SK-N-SH (cell line): ENCODE results near the gene CEP120. TPM values are rescaled to one million over a fixed set of nuclear protein-coding genes. Genes with fewer than 3 reads are reported as not detected.

Experiments used
- CTCF ChIA-PET: fragments of 300-600, 350-600 bp; formaldehyde crosslinking; extraction: SDS; loops from one replicate; lab custom pipeline; 2021; lab: Yijun Ruan, JAX
- POLR2A ChIA-PET: fragments of 350-600 bp; sonication (Branson Sonifier 250); formaldehyde crosslinking; extraction: SDS; loops from one replicate; lab custom pipeline; 2020; ENCODE audit warnings: antibody characterized with exemption, inconsistent platforms; lab: Yijun Ruan, JAX
- DNase-seq: peaks from one replicate; pipeline ENCODE4 v3.0.0; 2012
- H2AFZ ChIP-seq: fragments of 200-600 bp; sonication (generic); 2 replicates; pipeline ENCODE4 v1.8.1; 2016; ENCODE audit warnings: antibody characterized with exemption, mild to moderate bottlenecking, low read depth
- H3F3A ChIP-seq: fragments of 200-600 bp; sonication (generic); replicated peaks from 2 replicates; pipeline ENCODE3; 2016; ENCODE audit warnings: antibody characterized with exemption, mild to moderate bottlenecking; ENCODE audit not compliant: insufficient read depth
- H3K27ac ChIP-seq, 2 experiments: fragments of 200-500 bp in 1 of 2; fragments of 200-600 bp in 1 of 2; sonication (Bioruptor generic) in 1 of 2; sonication (generic), shearing (Covaris generic) in 1 of 2; 2 replicates each; pipeline versions ENCODE4 v1.5.1 to v1.6.1; 2014 to 2016; ENCODE audit warnings: low read depth in 2 of 2, inconsistent platforms in 1 of 2, low read length in 1 of 2, mild to moderate bottlenecking in 1 of 2, mixed read lengths in 1 of 2
- H3K27me3 ChIP-seq: fragments of 200-600 bp; sonication (generic), shearing (Covaris generic); 2 replicates; pipeline ENCODE4 v1.6.1; 2016; ENCODE audit warnings: mixed run types; ENCODE audit not compliant: insufficient read depth
- H3K36me3 ChIP-seq, 2 experiments: fragments of 200-500 bp in 1 of 2; fragments of 200-600 bp in 1 of 2; sonication (Bioruptor generic) in 1 of 2; sonication (generic) in 1 of 2; replicated peaks in 1 of 2; 2 replicates each; pipeline versions ENCODE3 to v1.5.1; 2014 to 2016; ENCODE audit warnings: low read length in 1 of 2, mild to moderate bottlenecking in 1 of 2; ENCODE audit not compliant: insufficient read depth in 2 of 2, control insufficient read depth in 1 of 2
- H3K4me1 ChIP-seq, 2 experiments: fragments of 200-500 bp in 1 of 2; fragments of 200-600 bp in 1 of 2; sonication (Bioruptor generic) in 1 of 2; sonication (generic), shearing (Covaris generic) in 1 of 2; 2 replicates each; pipeline versions ENCODE4 v1.5.1 to v1.6.1; 2014 to 2016; ENCODE audit warnings: low read depth in 1 of 2, low read length in 1 of 2, mixed run types in 1 of 2; ENCODE audit not compliant: insufficient read depth in 2 of 2, control insufficient read depth in 1 of 2
- H3K4me2 ChIP-seq: fragments of 200-600 bp; sonication (generic), shearing (Covaris generic); 2 replicates; pipeline ENCODE4 v1.6.1; 2017; ENCODE audit warnings: mixed run types
- H3K4me3 ChIP-seq, 2 experiments: fragments of 200-500 bp in 1 of 2; fragments of 200-600 bp in 1 of 2; sonication (Bioruptor generic) in 1 of 2; sonication (generic), shearing (Covaris generic) in 1 of 2; 2 replicates each; pipeline versions ENCODE4 v1.5.1 to v1.8.1; 2014 to 2016; ENCODE audit warnings: low read depth in 2 of 2, inconsistent platforms in 1 of 2, low read length in 1 of 2, mild to moderate bottlenecking in 1 of 2, mixed read lengths in 1 of 2, moderate library complexity in 1 of 2
- H3K79me2 ChIP-seq: fragments of 200-600 bp; sonication (generic); 2 replicates; pipeline ENCODE4 v1.8.1; 2017; ENCODE audit warnings: mild to moderate bottlenecking; ENCODE audit not compliant: insufficient read depth
- H3K9ac ChIP-seq: fragments of 200-600 bp; sonication (generic); 2 replicates; pipeline ENCODE4 v1.6.1; 2017; ENCODE audit warnings: mixed run types
- H3K9me2 ChIP-seq: fragments of 200-600 bp; sonication (generic); 2 replicates; pipeline ENCODE4 v1.6.1; 2017; ENCODE audit warnings: mixed run types
- H3K9me3 ChIP-seq: fragments of 200-600 bp; sonication (generic); 2 replicates; pipeline ENCODE4 v1.6.1; 2017; ENCODE audit warnings: mixed run types, mild to moderate bottlenecking, moderate library complexity
- H4K20me1 ChIP-seq: fragments of 200-600 bp; sonication (generic); 2 replicates; pipeline ENCODE4 v1.6.1; 2017; ENCODE audit warnings: mild to moderate bottlenecking, mixed run types; ENCODE audit not compliant: insufficient read depth
- CHD2 ChIP-seq: fragments of 150-350 bp; IDR thresholded peaks from 2 replicates; pipeline ENCODE4 v1.6.1; 2018; ENCODE audit warnings: low read length; ENCODE audit not compliant: partially characterized antibody
- EP300 ChIP-seq, 2 experiments: IDR thresholded peaks; 2 replicates each; pipeline versions ENCODE4 v1.4.0 to v1.6.1; 2012; ENCODE audit warnings: borderline replicate concordance in 1 of 2, low read depth in 1 of 2, low read length in 1 of 2
- FOSL2 ChIP-seq: IDR thresholded peaks from 2 replicates; pipeline ENCODE4 v1.4.0; 2012; ENCODE audit warnings: low read depth, mild to moderate bottlenecking, moderate library complexity, borderline replicate concordance
- FOXJ3 ChIP-seq: sonication (generic); formaldehyde crosslinking; IDR thresholded peaks from 2 replicates; pipeline ENCODE4 v1.5.1; 2020; ENCODE audit warnings: mild to moderate bottlenecking, missing genetic modification reagents
- IRF3 ChIP-seq: fragments of 150-350 bp; IDR thresholded peaks from 2 replicates; pipeline ENCODE4 v1.6.1; 2016; ENCODE audit warnings: mild to moderate bottlenecking, low read depth, low read length
- MEF2A ChIP-seq: IDR thresholded peaks from 2 replicates; pipeline ENCODE4 v1.4.0; 2012; ENCODE audit warnings: low read depth, borderline replicate concordance
- PBX3 ChIP-seq: IDR thresholded peaks from 2 replicates; pipeline ENCODE4; 2012
- TAF1 ChIP-seq: IDR thresholded peaks from 2 replicates; pipeline ENCODE4 v1.6.1; 2012; ENCODE audit warnings: low read depth, mild to moderate bottlenecking, low read length, moderate library complexity, borderline replicate concordance
- YY1 ChIP-seq: IDR thresholded peaks from 2 replicates; pipeline ENCODE4 v1.4.0; 2012; ENCODE audit warnings: low read depth, mild to moderate bottlenecking
- WGBS: methylation state at CpG from one replicate; pipeline ENCODE4 v1.1.6; 2017; ENCODE audit warnings: low lambda C conversion rate; 5-methylcytosine and 5-hydroxymethylcytosine counted together
- polyA plus RNA-seq, 3 experiments: library from polyadenylated mRNA; depleted of rRNA; stranded (reverse); fragments of >200 nt; gene quantifications; 2 replicates each; pipeline ENCODE4 v1.2.3, GENCODE V29; 2012

Gene CEP120
- polyA plus RNA-seq, 1 of the 3 experiments (the other 2 are of a cell fraction), result 5.0 TPM

GRCh38 chr5:123398058-123398733, 25.0 kb downstream of the CEP120 start:
- no peaks in the 10 kb centered on the region for H4K20me1 ChIP-seq
- POLR2A ChIA-PET, result no interaction called here
- TF ChIP-seq MEF2A (no peak), TAF1 (no peak)
- TF ChIP-seq, all 33 proteins: peak for 0
- no peaks in the 10 kb centered on the region for H3F3A ChIP-seq
- H3K4me3 ChIP-seq, result no peak overlapping the region
- H3K36me3 ChIP-seq, result peaks cover 30 to 31% of the 10 kb centered on the region in 2 experiments
- no peak overlapping the region for H2AFZ ChIP-seq
- WGBS, result 90% methylated on average over 1 of the region's 1 CpG
- no peak overlapping the region for H3K27ac ChIP-seq
- no peak for DNase-seq
- no peaks in the 10 kb centered on the region for H3K79me2 ChIP-seq
- H3K27me3 ChIP-seq, result no peaks in the 10 kb centered on the region
- no peak overlapping the region for H3K4me2 ChIP-seq
- CTCF ChIA-PET, result interaction anchor here (2.3 kb wide), 1 partner anchor 213 kb away, joined by 6 read pairs; no protein-coding TSS in a partner anchor
- H3K9ac ChIP-seq, result no peak overlapping the region
- H3K4me1 ChIP-seq, result no peaks in the 10 kb centered on the region
- H3K9me3 ChIP-seq, result no peaks in the 10 kb centered on the region
- H3K9me2 ChIP-seq, result no peaks in the 10 kb centered on the region

- no peaks in the 10 kb centered on the region for H3K9me3 ChIP-seq
- no peak overlapping the region for H3K4me3 ChIP-seq
- H4K20me1 ChIP-seq, result no peaks in the 10 kb centered on the region
- ChIA-PET POLR2A (no interaction called here), CTCF (interaction anchor here (2.3 kb wide), 1 partner anchor 213 kb away, joined by 6 read pairs; no protein-coding TSS in a partner anchor)
- no peaks in the 10 kb centered on the region for H3K79me2 ChIP-seq
- H3K9me2 ChIP-seq, result no peaks in the 10 kb centered on the region
- H2AFZ ChIP-seq, result no peak overlapping the region
- 98% methylated on average over 3 of the region's 3 CpGs for WGBS
- H3K36me3 ChIP-seq, result peaks cover 30% of the 10 kb centered on the region in 2 experiments
- TF ChIP-seq FOXJ3 (CRISPR knock-in tag) (no peak), YY1 (no peak), IRF3 (no peak), EP300 (IDR thresholded peaks at IDR 0.05; ENCODE audit: borderline replicate concordance in 1 of 2, low read depth in 1 of 2, low read length in 1 of 2) (no peak), PBX3 (no peak), FOSL2 (no peak), CHD2 (no peak)
- no peaks in the 10 kb centered on the region for H3K27me3 ChIP-seq
- no peak for DNase-seq
- no peak overlapping the region for H3K27ac ChIP-seq
- no peak overlapping the region for H3K9ac ChIP-seq
- H3F3A ChIP-seq, result no peaks in the 10 kb centered on the region
- H3K4me2 ChIP-seq, result no peak overlapping the region
- no peaks in the 10 kb centered on the region for H3K4me1 ChIP-seq
Observed at GRCh38 chr5:123397538-123397937, 25.7 kb downstream of the CEP120 start.
